SK-N-SH (cell line): ENCODE measurements around the gene IRF2. TPM values are rescaled to one million over a fixed set of nuclear protein-coding genes. Genes with fewer than 3 reads are reported as not detected.

Experiments used
- CTCF ChIA-PET: fragments of 300-600, 350-600 bp; formaldehyde crosslinking; extraction: SDS; loops from one replicate; lab custom pipeline; 2021; lab: Yijun Ruan, JAX
- POLR2A ChIA-PET: fragments of 350-600 bp; sonication (Branson Sonifier 250); formaldehyde crosslinking; extraction: SDS; loops from one replicate; lab custom pipeline; 2020; ENCODE audit warnings: antibody characterized with exemption, inconsistent platforms; lab: Yijun Ruan, JAX
- DNase-seq: peaks from one replicate; pipeline ENCODE4 v3.0.0; 2012
- H2AFZ ChIP-seq: fragments of 200-600 bp; sonication (generic); 2 replicates; pipeline ENCODE4 v1.8.1; 2016; ENCODE audit warnings: antibody characterized with exemption, mild to moderate bottlenecking, low read depth
- H3F3A ChIP-seq: fragments of 200-600 bp; sonication (generic); replicated peaks from 2 replicates; pipeline ENCODE3; 2016; ENCODE audit warnings: antibody characterized with exemption, mild to moderate bottlenecking; ENCODE audit not compliant: insufficient read depth
- H3K27ac ChIP-seq, 2 experiments: fragments of 200-500 bp in 1 of 2; fragments of 200-600 bp in 1 of 2; sonication (Bioruptor generic) in 1 of 2; sonication (generic), shearing (Covaris generic) in 1 of 2; 2 replicates each; pipeline versions ENCODE4 v1.5.1 to v1.6.1; 2014 to 2016; ENCODE audit warnings: low read depth in 2 of 2, inconsistent platforms in 1 of 2, low read length in 1 of 2, mild to moderate bottlenecking in 1 of 2, mixed read lengths in 1 of 2
- H3K27me3 ChIP-seq: fragments of 200-600 bp; sonication (generic), shearing (Covaris generic); 2 replicates; pipeline ENCODE4 v1.6.1; 2016; ENCODE audit warnings: mixed run types; ENCODE audit not compliant: insufficient read depth
- H3K36me3 ChIP-seq, 2 experiments: fragments of 200-500 bp in 1 of 2; fragments of 200-600 bp in 1 of 2; sonication (Bioruptor generic) in 1 of 2; sonication (generic) in 1 of 2; replicated peaks in 1 of 2; 2 replicates each; pipeline versions ENCODE3 to v1.5.1; 2014 to 2016; ENCODE audit warnings: low read length in 1 of 2, mild to moderate bottlenecking in 1 of 2; ENCODE audit not compliant: insufficient read depth in 2 of 2, control insufficient read depth in 1 of 2
- H3K4me1 ChIP-seq, 2 experiments: fragments of 200-500 bp in 1 of 2; fragments of 200-600 bp in 1 of 2; sonication (Bioruptor generic) in 1 of 2; sonication (generic), shearing (Covaris generic) in 1 of 2; 2 replicates each; pipeline versions ENCODE4 v1.5.1 to v1.6.1; 2014 to 2016; ENCODE audit warnings: low read depth in 1 of 2, low read length in 1 of 2, mixed run types in 1 of 2; ENCODE audit not compliant: insufficient read depth in 2 of 2, control insufficient read depth in 1 of 2
- H3K4me2 ChIP-seq: fragments of 200-600 bp; sonication (generic), shearing (Covaris generic); 2 replicates; pipeline ENCODE4 v1.6.1; 2017; ENCODE audit warnings: mixed run types
- H3K4me3 ChIP-seq, 2 experiments: fragments of 200-500 bp in 1 of 2; fragments of 200-600 bp in 1 of 2; sonication (Bioruptor generic) in 1 of 2; sonication (generic), shearing (Covaris generic) in 1 of 2; 2 replicates each; pipeline versions ENCODE4 v1.5.1 to v1.8.1; 2014 to 2016; ENCODE audit warnings: low read depth in 2 of 2, inconsistent platforms in 1 of 2, low read length in 1 of 2, mild to moderate bottlenecking in 1 of 2, mixed read lengths in 1 of 2, moderate library complexity in 1 of 2
- H3K79me2 ChIP-seq: fragments of 200-600 bp; sonication (generic); 2 replicates; pipeline ENCODE4 v1.8.1; 2017; ENCODE audit warnings: mild to moderate bottlenecking; ENCODE audit not compliant: insufficient read depth
- H3K9ac ChIP-seq: fragments of 200-600 bp; sonication (generic); 2 replicates; pipeline ENCODE4 v1.6.1; 2017; ENCODE audit warnings: mixed run types
- H3K9me2 ChIP-seq: fragments of 200-600 bp; sonication (generic); 2 replicates; pipeline ENCODE4 v1.6.1; 2017; ENCODE audit warnings: mixed run types
- H3K9me3 ChIP-seq: fragments of 200-600 bp; sonication (generic); 2 replicates; pipeline ENCODE4 v1.6.1; 2017; ENCODE audit warnings: mixed run types, mild to moderate bottlenecking, moderate library complexity
- H4K20me1 ChIP-seq: fragments of 200-600 bp; sonication (generic); 2 replicates; pipeline ENCODE4 v1.6.1; 2017; ENCODE audit warnings: mild to moderate bottlenecking, mixed run types; ENCODE audit not compliant: insufficient read depth
- CHD2 ChIP-seq: fragments of 150-350 bp; IDR thresholded peaks from 2 replicates; pipeline ENCODE4 v1.6.1; 2018; ENCODE audit warnings: low read length; ENCODE audit not compliant: partially characterized antibody
- ELF1 ChIP-seq: IDR thresholded peaks from 2 replicates; pipeline ENCODE4 v1.4.0; 2012
- EZH2phosphoT487 ChIP-seq: fragments of 200-600 bp; sonication (generic); IDR thresholded peaks from 2 replicates; pipeline ENCODE4 v1.6.1; 2017; ENCODE audit warnings: low read depth, mixed run types, mild to moderate bottlenecking, antibody characterized with exemption, moderate library complexity, borderline replicate concordance
- FOSL2 ChIP-seq: IDR thresholded peaks from 2 replicates; pipeline ENCODE4 v1.4.0; 2012; ENCODE audit warnings: low read depth, mild to moderate bottlenecking, moderate library complexity, borderline replicate concordance
- FOXJ3 ChIP-seq: sonication (generic); formaldehyde crosslinking; IDR thresholded peaks from 2 replicates; pipeline ENCODE4 v1.5.1; 2020; ENCODE audit warnings: mild to moderate bottlenecking, missing genetic modification reagents
- FOXM1 ChIP-seq: IDR thresholded peaks from 2 replicates; pipeline ENCODE4 v1.4.0; 2012; ENCODE audit warnings: low read depth, mild to moderate bottlenecking
- GABPA ChIP-seq: IDR thresholded peaks from 2 replicates; pipeline ENCODE4 v1.4.0; 2012; ENCODE audit warnings: low read depth, mild to moderate bottlenecking
- GATA2 ChIP-seq: sonication (generic); formaldehyde crosslinking; IDR thresholded peaks from 2 replicates; pipeline ENCODE4 v1.5.0; 2020; ENCODE audit warnings: mild to moderate bottlenecking, missing genetic modification reagents
- JUND ChIP-seq: IDR thresholded peaks from 2 replicates; pipeline ENCODE4 v1.4.0; 2012
- MEF2A ChIP-seq: IDR thresholded peaks from 2 replicates; pipeline ENCODE4 v1.4.0; 2012; ENCODE audit warnings: low read depth, borderline replicate concordance
- POLR2AphosphoS5 ChIP-seq: IDR thresholded peaks from 2 replicates; pipeline ENCODE4 v1.6.1; 2012; ENCODE audit warnings: low read depth, low read length
- RFX5 ChIP-seq: IDR thresholded peaks from 2 replicates; pipeline ENCODE4 v1.6.1; 2012; ENCODE audit warnings: mild to moderate bottlenecking, improper control_type of control experiment, low read length
- RXRA ChIP-seq: IDR thresholded peaks from 2 replicates; pipeline ENCODE4 v1.4.0; 2012; ENCODE audit warnings: low read depth, mild to moderate bottlenecking, borderline replicate concordance
- SIN3A ChIP-seq: IDR thresholded peaks from 2 replicates; pipeline ENCODE4 v1.6.1; 2012; ENCODE audit warnings: low read depth, mild to moderate bottlenecking, low read length, moderate library complexity, borderline replicate concordance
- TAF1 ChIP-seq: IDR thresholded peaks from 2 replicates; pipeline ENCODE4 v1.6.1; 2012; ENCODE audit warnings: low read depth, mild to moderate bottlenecking, low read length, moderate library complexity, borderline replicate concordance
- TEAD4 ChIP-seq: IDR thresholded peaks from 2 replicates; pipeline ENCODE4 v1.4.0; 2012; ENCODE audit warnings: mild to moderate bottlenecking, borderline replicate concordance; ENCODE audit not compliant: insufficient read depth
- YY1 ChIP-seq: IDR thresholded peaks from 2 replicates; pipeline ENCODE4 v1.4.0; 2012; ENCODE audit warnings: low read depth, mild to moderate bottlenecking
- WGBS: methylation state at CpG from one replicate; pipeline ENCODE4 v1.1.6; 2017; ENCODE audit warnings: low lambda C conversion rate; 5-methylcytosine and 5-hydroxymethylcytosine counted together
- polyA plus RNA-seq, 3 experiments: library from polyadenylated mRNA; depleted of rRNA; stranded (reverse); fragments of >200 nt; gene quantifications; 2 replicates each; pipeline ENCODE4 v1.2.3, GENCODE V29; 2012
- TF ChIP-seq, protein P1 (sequence below): IDR thresholded peaks from 2 replicates; pipeline ENCODE4; 2012
- TF ChIP-seq, protein P2 (sequence below): fragments of 150-350 bp; IDR thresholded peaks from 2 replicates; pipeline ENCODE4 v1.6.1; 2017; ENCODE audit warnings: antibody characterized with exemption, low read length, low read depth, borderline replicate concordance
- TF ChIP-seq, protein P3 (sequence below): IDR thresholded peaks from 2 replicates; pipeline ENCODE4 v1.4.0; 2012; ENCODE audit warnings: low read depth, borderline replicate concordance

IRF2 gene
- polyA plus RNA-seq, 1 of the 3 experiments (the other 2 are of a cell fraction), result 23.3 TPM

- no peak for TF ChIP-seq FOXM1
- no peak for TF ChIP-seq CHD2
- TF ChIP-seq, protein P1, sequence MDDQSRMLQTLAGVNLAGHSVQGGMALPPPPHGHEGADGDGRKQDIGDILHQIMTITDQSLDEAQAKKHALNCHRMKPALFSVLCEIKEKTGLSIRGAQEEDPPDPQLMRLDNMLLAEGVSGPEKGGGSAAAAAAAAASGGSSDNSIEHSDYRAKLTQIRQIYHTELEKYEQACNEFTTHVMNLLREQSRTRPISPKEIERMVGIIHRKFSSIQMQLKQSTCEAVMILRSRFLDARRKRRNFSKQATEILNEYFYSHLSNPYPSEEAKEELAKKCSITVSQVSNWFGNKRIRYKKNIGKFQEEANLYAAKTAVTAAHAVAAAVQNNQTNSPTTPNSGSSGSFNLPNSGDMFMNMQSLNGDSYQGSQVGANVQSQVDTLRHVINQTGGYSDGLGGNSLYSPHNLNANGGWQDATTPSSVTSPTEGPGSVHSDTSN, result no peak
Observed at GRCh38 chr4:184409502-184409901, 64.8 kb downstream of the IRF2 start (continued).

DNA sequence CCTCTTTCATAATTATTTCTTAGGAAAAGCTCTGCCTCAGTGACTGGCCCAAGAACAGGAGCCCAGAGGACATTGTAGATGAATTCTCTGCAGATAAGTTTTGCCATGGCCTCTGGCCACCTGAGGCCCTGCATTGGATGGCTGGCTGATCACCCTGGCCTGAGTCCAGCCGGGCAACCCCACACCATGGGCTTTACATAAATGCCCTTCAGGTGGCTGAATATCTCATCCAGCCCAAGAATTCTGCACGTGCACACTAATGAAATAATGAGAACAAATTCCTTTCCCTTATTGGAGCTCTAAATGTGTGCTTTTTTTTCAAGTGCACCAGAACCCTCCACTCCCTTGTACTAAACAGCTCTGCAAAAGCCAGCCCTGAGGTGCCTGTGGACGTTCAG, 65.7 kb downstream of the IRF2 start:
- Histone ChIP-seq H3K4me1 (peaks cover 15 to 24% of the 10 kb centered on the region in 2 experiments; a peak in 3 of 4 replicates), H3K36me3 (peaks cover 23 to 29% of the 10 kb centered on the region in 2 experiments), H3K9me2 (no peaks in the 10 kb centered on the region), H3K9ac (peak overlapping the region; percentile 37; the same call in 1 of the 2 replicates), H4K20me1 (no peaks in the 10 kb centered on the region), H3K9me3 (no peaks in the 10 kb centered on the region), H3F3A (peaks cover 23% of the 10 kb centered on the region), H3K27me3 (no peaks in the 10 kb centered on the region), H3K79me2 (no peaks in the 10 kb centered on the region), H3K4me3 (no peak overlapping the region), H3K27ac (peak overlapping the region; percentile 68 to 89), H3K4me2 (peak overlapping the region; percentile 75), H2AFZ (no peak overlapping the region)
- 64% methylated on average over 3 of the region's 3 CpGs for WGBS
- POLR2A ChIA-PET, result no interaction called here
- CTCF ChIA-PET, result interaction anchor here (1.3 to 1.8 kb wide), 2 partner anchors 15 to 144 kb away, joined by 3 to 5 read pairs; no protein-coding TSS in a partner anchor
- DNase-seq, result no peak
- TF ChIP-seq EZH2phosphoT487, result no peak
- TF ChIP-seq FOXJ3, result no peak
- no peak for TF ChIP-seq FOSL2
- TF ChIP-seq TAF1, result no peak
- TF ChIP-seq, all 33 proteins: peak for 0

- H3K4me2 ChIP-seq, result peak overlapping the region; percentile 75
- TF ChIP-seq POLR2AphosphoS5 (peak; percentile 75; the same call in 1 of the 2 replicates), GABPA (peak; percentile 30; the same call in 1 of the 2 replicates), EZH2phosphoT487 (no peak), YY1 (peak; percentile 56; the same call in 1 of the 2 replicates), GATA2 (CRISPR knock-in tag) (no peak), RXRA (peak; percentile 51; the same call in 1 of the 2 replicates), JUND (peak; percentile 79), TEAD4 (peak; percentile 37; the same call in 1 of the 2 replicates), RFX5 (no peak), ELF1 (peak; percentile 32; the same call in 1 of the 2 replicates), SIN3A (no peak), MEF2A (0 out of 2 replicates have a peak, but pooled peaks have one; percentile 24)
- TF ChIP-seq, protein P2, sequence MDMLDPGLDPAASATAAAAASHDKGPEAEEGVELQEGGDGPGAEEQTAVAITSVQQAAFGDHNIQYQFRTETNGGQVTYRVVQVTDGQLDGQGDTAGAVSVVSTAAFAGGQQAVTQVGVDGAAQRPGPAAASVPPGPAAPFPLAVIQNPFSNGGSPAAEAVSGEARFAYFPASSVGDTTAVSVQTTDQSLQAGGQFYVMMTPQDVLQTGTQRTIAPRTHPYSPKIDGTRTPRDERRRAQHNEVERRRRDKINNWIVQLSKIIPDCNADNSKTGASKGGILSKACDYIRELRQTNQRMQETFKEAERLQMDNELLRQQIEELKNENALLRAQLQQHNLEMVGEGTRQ, result no peak
- TF ChIP-seq, protein P1, result peak; percentile 94
- TF ChIP-seq, protein P3, sequence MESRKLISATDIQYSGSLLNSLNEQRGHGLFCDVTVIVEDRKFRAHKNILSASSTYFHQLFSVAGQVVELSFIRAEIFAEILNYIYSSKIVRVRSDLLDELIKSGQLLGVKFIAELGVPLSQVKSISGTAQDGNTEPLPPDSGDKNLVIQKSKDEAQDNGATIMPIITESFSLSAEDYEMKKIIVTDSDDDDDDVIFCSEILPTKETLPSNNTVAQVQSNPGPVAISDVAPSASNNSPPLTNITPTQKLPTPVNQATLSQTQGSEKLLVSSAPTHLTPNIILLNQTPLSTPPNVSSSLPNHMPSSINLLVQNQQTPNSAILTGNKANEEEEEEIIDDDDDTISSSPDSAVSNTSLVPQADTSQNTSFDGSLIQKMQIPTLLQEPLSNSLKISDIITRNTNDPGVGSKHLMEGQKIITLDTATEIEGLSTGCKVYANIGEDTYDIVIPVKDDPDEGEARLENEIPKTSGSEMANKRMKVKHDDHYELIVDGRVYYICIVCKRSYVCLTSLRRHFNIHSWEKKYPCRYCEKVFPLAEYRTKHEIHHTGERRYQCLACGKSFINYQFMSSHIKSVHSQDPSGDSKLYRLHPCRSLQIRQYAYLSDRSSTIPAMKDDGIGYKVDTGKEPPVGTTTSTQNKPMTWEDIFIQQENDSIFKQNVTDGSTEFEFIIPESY, result no peak
Observed at GRCh38 chr4:184408021-184408683, 66.2 kb downstream of the IRF2 start.

More at GRCh38 chr4:184408021-184408683, 66.2 kb downstream of the IRF2 start:
- no peaks in the 10 kb centered on the region for H3K9me3 ChIP-seq
- no peaks in the 10 kb centered on the region for H3K9me2 ChIP-seq
- DNase-seq, result no peak
- H4K20me1 ChIP-seq, result no peaks in the 10 kb centered on the region
- no peak overlapping the region for H3K4me3 ChIP-seq
- POLR2A ChIA-PET, result no interaction called here
- H3F3A ChIP-seq, result peaks cover 23% of the 10 kb centered on the region
- H3K79me2 ChIP-seq, result no peaks in the 10 kb centered on the region
- H3K36me3 ChIP-seq, result peaks cover 24 to 29% of the 10 kb centered on the region in 2 experiments
- CTCF ChIA-PET, result interaction anchor here (1.8 kb wide), 1 partner anchor 144 kb away, joined by 5 read pairs; no protein-coding TSS in a partner anchor
- H3K4me1 ChIP-seq, result peaks cover 18 to 29% of the 10 kb centered on the region in 2 experiments
- no peaks in the 10 kb centered on the region for H3K27me3 ChIP-seq
- peak overlapping the region; percentile 37; the same call in 1 of the 2 replicates for H3K9ac ChIP-seq
- H3K27ac ChIP-seq, result peak overlapping the region; percentile 68 to 89
- whole genome bisulfite sequencing, result 47% methylated on average over 8 of the region's 8 CpGs
- peak overlapping the region; percentile 5; the same call in 1 of the 2 replicates for H2AFZ ChIP-seq
